ENCODE results near the gene PSMD1.

- TF ChIP-seq CTCF (IDR thresholded peaks at IDR 0.05; ENCODE audit: insufficient read depth, low read length, poor library complexity, severe bottlenecking), result no peak
- no peak for TF ChIP-seq EZH2phosphoT487 (conservative IDR thresholded peaks at IDR 0.05; ENCODE audit: low read length)
These were observed 68.3 kb downstream of the PSMD1 start, which contains the start of gene HTR2B for GRCh38 chr2:231124838-231125568.
